ENCODE measurements around the gene NSA2. TPM values are rescaled to one million over a fixed set of nuclear protein-coding genes. Genes with fewer than 3 reads are reported as not detected.

The NSA2 gene
- total RNA-seq, 1 experiment from 2014 or later, result 210 TPM

GRCh38 chr5:74816875-74817274 is 49.8 kb downstream of the NSA2 start:
- DNase-seq (ENCODE audit: low read depth), result no peak

DNA sequence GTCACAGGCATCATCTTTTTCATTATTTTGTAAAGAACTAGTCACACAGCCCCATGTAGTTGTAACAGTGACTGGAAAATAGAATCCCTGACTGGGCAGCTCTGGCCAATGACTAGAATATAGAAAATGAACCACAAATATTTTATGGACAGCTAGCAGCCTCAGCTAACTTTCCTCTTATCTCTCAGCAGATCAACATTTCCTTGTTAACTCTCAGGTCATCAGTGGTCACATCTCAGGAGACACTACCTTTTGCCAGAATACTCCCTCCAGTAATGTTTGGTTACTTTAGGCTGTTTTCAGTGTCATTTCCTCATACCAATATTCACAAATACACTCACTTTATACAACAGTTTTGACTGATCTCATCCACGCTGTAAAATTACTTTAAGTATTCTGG is 55.2 kb downstream of the NSA2 start:
- no peak for DNase-seq (ENCODE audit: low read depth)

- no peak for DNase-seq (ENCODE audit: low read depth)
Measured at GRCh38 chr5:74829413-74829812, 62.4 kb downstream of the NSA2 start.

Other genes with a start within 250 kb of the NSA2 start
- gene ENC1, start 126.5 kb upstream of the NSA2 start, total RNA-seq (2014; rRNA removed; shearing (Covaris generic)), result 66.7 and 74.6 TPM in 2 replicates
- gene HEXB, start 82.0 kb upstream of the NSA2 start, total RNA-seq (2014; rRNA removed; shearing (Covaris generic)), result 125 and 150 TPM in 2 replicates
- gene GFM2, start 132 bp upstream of the NSA2 start, total RNA-seq (2014; rRNA removed; shearing (Covaris generic)), result 43.9 and 48.1 TPM in 2 replicates
- 26.8 and 38.2 TPM in 2 replicates for gene FAM169A, start 99.1 kb downstream of the NSA2 start, total RNA-seq (2014; rRNA removed; shearing (Covaris generic))

Data from Daoy (cell line).